ENCODE measurements around the gene HOMER3.

The HOMER3 gene

DNA sequence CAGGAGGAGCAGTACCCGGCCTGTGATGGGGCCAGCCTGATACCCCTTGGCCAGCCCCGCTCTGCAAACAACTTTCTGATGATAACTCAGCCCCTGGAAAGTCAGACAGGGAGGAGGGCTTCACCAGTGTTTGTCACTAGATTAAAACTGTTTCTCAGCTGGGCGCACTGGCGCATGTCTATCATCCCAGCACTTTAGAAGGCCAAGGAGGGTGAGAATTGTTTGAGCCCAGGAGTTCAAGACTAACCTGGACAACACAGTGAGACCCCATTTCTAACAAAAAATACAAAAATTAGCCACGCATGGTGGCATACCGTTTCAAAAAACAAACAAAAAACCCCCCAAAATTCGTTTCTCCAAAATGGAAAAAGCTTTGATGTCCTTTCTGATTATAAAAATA, 39.5 kb downstream of the HOMER3 start:
- no peak for DNase-seq (ENCODE audit: low spot score)

- DNase-seq (ENCODE audit: low spot score), result no peak
Observed at GRCh38 chr19:18900700-18901481, 40.1 kb downstream of the HOMER3 start.

DNA sequence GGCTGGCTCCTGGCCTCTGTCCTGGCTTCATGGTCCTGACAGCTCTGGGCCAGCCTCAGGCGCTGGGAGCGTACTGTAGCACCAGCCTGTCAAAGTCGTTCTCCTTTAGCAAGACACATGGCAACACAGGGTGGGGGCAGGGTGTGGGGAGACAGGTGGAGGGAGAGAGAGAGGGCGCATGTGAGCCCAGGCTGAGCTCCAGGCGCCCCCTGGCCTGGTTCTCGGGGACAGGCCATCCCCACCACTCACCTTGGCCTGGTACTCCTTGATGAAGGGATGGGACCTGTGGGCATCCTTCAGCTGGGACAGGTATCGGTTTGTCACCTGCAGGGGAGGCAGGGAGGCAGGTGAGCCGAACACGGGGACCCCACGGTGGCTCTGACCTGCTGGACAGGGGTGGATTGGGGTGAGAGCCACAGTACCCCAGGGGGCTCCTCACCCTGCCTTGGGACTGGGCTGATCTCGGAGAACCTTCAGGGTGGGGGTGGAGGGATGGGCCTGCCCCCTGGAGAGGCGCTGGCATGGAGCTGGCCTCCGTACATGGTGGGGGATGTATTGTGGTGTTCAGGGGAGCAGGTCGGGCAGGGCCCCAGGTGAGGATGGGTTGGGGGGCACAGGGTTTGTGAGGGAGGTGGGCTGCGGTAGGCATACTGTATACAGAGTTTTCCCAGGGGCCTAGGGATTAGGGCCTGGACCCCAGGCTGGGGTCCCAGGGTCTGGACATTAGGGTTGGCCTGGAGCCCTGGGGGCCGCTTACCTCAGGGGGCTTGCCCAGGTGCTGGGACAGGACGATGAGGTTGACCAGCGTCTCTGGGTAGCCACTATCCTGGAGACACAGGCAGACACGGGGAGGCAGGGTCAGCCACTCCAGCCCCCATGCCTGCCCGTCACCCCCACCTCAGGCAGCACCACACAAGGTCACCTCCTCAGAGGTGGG, 41.1 kb downstream of the HOMER3 start:
- no peak for DNase-seq (ENCODE audit: low spot score)

DNA sequence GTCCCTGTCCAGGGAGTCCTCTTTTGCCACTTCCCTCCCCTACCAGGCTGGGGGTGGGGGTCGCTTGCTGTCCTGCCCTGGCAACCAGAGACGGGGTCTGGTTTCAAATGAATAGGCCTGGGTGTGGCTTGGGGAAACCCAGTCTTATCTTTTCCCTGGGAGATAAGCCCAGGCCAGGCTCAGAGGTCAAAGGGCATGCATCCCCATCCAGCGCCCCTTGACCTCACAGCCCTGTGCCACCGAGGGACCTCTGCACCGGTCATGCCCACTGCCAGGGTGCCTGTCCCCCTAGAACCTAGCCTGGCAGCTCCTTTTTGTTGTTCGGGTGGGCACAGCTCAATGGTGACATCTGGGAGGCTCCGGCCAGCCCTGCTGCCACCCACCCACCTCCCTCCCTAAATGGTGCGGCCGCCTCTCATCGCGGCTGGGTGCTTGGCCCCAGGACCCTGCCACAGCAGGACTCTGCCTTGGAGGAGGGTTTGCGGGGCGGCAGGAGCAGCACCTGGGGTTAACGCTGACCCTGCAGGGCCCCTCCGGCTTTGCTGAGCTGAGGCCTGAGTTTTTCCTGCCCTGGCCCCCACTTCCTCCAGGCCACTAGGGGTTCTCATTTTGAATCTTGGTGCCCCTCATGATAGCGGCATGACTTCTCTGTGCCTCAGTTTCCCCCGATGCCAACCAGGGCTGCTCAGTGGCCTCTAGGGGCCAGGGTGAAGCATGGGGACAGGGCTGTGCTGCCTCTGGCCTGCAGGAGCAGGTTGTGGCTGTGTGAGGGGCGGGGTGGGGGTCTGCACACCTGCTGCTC, 42.2 kb downstream of the HOMER3 start:
- no peak for DNase-seq (ENCODE audit: low spot score)

DNA sequence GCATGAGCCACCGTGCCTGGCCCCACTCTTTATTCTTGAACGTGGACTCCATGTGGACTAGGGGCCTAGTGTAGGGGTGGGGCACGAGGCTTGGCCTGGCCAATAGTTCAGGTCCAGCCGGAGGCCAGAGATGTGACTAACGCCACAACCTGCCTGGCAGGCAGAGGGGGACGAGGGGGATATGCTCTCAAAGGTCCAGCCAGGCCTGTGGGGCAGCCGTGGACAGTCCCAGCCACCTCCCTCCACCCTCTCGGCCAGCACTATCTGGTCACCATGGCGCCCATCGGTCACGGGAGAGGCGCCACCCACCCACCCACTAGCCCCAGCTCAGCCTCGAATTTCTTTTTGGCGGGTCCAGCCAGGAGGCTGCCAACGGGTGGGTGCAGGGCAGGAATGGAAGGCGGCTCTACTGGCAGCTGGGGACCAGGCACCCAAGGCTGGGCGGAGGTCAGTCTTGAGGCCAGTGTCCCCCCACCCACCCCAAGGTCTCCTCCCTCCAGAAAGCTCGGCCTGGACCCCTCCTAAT, 42.9 kb downstream of the HOMER3 start:
- DNase-seq (ENCODE audit: low spot score), result no peak

DNA sequence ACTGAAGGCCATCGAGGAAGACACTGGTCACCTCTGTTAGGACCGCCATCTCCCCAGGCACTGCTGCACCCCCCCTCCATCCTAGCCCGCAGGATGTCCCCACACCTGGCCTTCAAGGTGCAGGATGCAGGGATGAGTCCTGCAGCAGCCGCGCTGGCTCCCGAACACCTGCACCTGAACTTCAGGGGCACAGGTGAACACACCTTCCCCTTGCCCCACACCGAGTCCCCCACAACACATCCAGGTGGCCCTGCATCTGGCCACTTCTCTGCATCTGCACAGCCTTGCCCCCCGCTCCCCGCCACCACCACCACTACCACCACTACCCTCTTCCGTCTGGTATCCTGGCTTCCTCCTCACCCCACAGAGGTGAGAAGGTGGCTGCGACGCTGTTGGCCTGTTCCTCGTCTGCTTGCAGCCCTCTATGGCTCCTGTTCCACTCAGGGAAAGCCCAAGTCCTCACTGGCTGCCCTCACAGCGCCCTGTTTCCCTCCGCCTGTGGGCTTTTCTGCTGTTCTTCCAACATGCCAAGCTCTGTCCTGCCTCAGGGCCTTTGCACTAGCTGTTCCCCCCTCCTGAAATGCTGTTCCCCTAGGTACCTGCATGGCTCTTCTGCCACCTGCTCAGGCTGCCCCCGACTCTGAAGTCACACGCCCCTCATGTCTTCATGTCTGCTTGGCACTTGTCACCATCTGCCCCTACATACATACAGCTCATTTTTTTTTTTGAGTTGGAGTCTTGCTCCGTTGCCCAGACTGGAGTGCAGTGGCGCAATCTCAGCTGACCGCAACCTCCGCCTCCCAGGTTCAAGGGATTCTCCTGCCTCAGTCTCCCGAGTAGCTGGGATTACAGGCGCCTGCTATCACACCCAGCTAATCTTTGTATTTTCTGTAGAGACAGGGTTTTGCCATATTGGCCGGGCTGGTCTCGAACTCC, 43.7 kb downstream of the HOMER3 start:
- DNase-seq (ENCODE audit: low spot score), result no peak

DNA sequence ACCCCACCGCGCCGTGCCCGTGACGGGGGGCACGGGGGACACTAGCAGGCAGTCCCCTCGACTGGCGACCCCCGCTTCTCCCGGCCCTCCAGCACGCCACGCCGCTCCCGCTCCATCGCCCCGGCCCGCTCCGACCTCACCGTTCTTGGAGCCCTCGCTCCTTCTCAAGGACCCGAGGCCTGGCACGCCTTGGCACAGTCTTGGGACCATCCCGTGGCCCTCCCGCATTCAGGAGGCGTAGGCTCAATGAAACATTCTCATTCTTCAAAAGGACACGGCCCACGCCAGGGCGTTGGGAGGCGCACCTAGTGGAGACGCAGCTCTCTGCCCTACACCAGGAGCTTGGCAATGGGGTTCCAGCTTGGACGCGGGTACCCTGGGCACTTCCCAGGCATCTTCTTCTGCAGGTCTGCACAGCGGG, 44.6 kb downstream of the HOMER3 start:
- DNase-seq (ENCODE audit: low spot score), result no peak

DNA sequence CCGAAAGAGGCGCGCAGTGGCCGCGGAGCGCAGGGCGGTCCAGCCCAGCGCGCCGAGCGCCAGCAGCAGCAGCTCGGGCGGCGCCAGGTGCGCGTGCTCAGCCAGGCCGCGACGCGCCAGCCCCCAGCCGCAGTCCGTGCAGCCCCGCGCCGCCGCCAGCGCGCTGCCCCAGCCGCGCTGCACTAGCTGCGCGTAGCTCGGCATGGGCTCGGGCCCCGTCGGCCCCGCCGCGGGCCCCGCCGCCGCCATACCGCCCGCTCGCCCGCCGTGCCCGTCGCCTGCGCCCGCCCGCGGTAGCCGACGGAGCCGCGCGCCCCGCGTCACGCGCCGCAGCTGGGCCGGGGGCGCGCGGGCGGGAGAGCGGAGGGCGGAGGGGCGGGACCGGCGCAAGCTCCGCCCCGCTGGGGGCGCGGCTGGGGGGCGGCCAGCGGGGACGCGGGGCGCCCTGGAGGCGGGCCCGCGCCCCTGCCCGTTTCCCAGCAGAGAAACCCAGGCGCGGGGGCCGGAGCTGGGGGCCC, 45.1 kb downstream of the HOMER3 start, which contains the start of gene CERS1:
Gene CERS1 (minus strand): TSS at position 335 of the 518 bp plus-strand sequence. CDS start 86 bp downstream, at position 249.
- no peak for DNase-seq (ENCODE audit: low spot score)

- DNase-seq (ENCODE audit: low spot score), result no peak
Observed at GRCh38 chr19:18895038-18895823, 45.8 kb downstream of the HOMER3 start.

DNA sequence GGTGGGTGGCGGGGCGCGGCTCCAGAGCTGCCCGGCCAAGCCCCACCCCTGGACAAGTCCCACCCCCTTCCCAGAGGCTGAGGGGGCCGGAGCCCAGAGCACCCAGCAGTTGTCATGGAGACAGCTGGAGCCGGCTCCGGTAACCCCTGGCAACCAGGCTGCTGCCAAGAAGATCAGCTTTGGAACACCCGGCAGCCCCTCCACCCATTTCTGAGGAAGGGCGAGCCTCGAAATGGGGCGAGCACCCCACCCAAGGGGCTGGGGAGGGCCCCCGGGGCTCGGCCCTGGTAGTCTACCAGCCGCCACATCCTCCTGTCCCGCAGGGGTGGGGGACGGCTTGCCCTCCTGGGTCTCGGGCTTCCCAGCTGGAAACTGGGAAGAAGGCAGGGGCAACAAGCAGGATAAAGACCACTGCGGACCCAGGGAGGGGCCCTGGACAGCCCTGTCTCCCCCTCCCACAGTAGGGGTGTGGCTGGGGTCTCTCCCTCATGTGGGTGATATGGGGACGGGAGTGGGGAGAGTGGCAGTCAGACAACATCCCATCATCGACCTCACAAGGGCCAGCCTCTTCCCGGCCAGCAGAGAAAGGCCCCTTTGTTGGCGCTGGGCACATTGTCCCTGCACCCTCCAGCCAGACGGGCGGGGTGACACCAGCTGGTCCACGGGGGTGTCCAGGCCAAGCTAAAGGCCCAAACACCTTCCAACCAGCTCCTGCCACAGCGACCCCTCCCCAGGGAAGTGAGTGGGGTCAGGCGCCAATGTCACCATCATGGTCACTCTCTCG, 46.6 kb downstream of the HOMER3 start:
- DNase-seq (ENCODE audit: low spot score), result no peak

GRCh38 chr19:18893587-18894253, 47.3 kb downstream of the HOMER3 start:
- DNase-seq (ENCODE audit: low spot score), result no peak

DNA sequence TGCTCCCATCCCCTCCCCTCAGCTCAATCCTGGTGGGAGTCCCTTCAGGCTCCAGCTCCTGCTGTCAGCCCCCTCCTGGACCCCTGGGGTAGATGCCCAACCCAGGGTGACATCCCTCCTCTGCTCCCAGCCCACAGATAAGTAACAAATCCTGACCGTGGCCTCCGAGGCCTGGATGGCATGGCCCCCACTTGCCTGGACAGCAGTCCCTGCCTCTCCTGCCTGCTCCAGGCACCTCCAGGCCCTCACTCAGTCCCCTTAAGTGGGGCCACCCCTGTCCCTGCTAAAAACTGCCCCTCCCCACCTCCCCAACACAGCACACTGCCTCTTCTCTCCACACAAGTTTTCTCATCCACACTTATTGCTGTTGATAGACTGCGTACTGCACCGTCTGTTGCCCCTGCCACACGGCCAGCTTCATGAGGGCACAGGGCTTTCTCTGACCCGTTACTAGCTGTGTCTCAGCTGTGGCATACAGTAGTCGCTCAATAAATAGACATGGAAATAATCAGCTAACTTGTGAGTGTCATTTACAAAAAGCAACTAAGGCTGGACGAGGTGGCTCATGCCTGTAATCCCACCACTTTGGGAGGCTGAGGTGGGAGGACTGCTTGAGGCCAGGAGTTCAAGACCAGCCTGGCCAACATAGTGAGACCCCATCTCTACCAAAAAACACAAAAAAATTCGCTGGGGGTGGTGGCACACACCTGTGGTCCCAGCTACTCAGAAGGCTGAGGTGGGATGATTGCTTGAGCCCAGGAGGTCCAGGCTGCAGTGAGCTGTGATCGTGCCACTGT, 50.9 kb downstream of the HOMER3 start:
- DNase-seq (ENCODE audit: low spot score), result no peak

DNA sequence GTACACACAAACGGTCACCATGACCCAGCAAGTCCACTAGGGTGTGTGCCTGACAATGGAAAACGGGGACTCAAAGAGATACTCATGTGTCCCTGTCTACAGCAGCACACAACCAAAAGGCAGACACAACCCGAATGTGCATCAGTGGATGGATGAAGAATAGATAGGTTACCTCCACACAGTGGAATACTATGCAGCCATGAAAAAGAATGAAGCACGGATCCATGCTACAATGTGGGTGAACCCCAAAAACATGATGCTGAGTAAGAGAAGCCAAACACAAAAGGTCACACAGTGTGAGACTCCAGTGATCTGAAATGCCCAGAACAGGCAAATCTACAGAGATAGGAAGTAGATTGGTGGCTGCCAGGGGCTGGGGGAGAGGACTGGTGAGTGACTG, 54.0 kb downstream of the HOMER3 start:
- no peak for DNase-seq (ENCODE audit: low spot score)

GRCh38 chr19:18883526-18884304, 57.3 kb downstream of the HOMER3 start:
- DNase-seq (ENCODE audit: low spot score), result no peak

DNA sequence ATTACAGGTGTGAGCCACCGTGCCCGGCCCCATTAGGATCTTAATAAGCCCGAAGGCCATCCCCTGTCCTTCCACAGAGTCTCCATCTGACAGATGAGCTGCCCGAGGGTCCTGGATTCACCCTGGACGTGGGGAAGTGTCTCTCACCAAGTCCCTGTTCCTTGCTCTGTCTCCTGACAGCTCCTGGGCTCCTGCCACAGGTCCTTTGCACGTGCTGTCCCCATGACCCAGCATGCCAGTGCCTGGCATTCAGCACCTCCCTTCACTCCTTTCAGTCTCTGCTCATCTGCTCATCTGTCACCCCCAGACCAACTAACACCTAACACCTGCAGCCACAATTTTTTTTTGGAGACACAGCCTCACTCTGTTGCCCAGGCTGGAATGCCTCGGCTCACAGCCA, 59.5 kb downstream of the HOMER3 start:
- no peak for DNase-seq (ENCODE audit: low spot score)

DNA sequence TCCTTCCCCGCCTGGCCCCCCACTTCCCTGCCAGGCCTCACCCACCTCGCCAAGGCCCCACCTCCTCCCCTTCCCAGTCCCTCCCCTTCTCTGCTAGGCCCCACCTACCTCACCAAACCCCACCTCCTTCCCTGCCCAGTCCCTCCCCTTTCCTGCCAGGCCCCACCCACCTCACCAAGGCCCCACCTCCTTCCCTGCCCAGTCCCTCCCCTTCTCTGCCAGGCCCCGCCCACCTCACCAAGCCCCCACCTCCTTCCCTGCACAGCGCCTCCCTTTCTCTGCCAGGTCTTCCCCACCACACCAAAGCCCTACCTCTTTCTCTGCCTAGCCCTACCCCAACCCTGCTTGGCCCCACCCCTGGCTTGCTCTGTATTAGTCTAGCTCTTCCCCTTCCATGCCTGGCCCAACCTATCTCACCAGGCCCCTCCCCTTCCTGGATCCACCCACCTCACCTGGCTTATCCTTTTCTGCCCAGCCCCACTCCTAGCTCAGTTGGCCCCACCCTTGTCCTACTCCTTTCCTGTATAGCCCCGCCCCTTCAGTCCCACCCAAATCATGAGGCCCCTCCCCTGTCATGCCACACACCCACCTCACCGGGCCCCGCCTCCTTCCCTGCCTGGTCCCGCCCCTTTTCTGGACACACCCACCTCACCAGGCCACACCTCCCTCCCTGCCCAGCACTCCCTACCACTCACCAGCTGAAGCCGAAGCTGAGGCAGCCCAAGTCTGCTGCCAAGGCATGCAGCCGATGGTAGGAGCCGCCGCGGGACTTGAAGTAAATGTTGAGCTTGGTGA, 61.2 kb downstream of the HOMER3 start:
- DNase-seq (ENCODE audit: low spot score), result peak; percentile 64

All from RKO (cell line).